Bronchial epithelial cell (primary cell): ENCODE data around the gene TGFBR3L. TPM values are rescaled to one million over a fixed set of nuclear protein-coding genes. Genes with fewer than 3 reads are reported as not detected.
A peak's percentile ranks its signal among the peaks of the same experiment; 100 is the strongest.

Experiments used
- DNase-seq: peaks from one replicate; pipeline ENCODE4 v3.0.0-alpha.2; 2010; ENCODE audit warnings: low read depth
- FAIRE-seq: peaks from 2 replicates; lab custom pipeline; 2011; peaks lifted over from hg19 to GRCh38; lab: Jason Lieb, UNC
- H3K27me3 ChIP-seq: 2 replicates; pipeline ENCODE4 v1.5.1; 2011; ENCODE audit warnings: low read length; ENCODE audit not compliant: control insufficient read depth, insufficient read depth
- H3K36me3 ChIP-seq: 2 replicates; pipeline ENCODE4 v1.5.1; 2011; ENCODE audit warnings: low read length; ENCODE audit not compliant: control insufficient read depth, insufficient read depth
- H3K4me3 ChIP-seq: 2 replicates; pipeline ENCODE4 v1.5.1; 2011; ENCODE audit warnings: mild to moderate bottlenecking, low read depth, low read length, control low read depth
- total RNA-seq: library from RNA; depleted of rRNA; stranded (reverse); fragments of >200 nt; gene quantifications from 2 replicates; pipeline ENCODE4 v1.2.1, GENCODE V29; 2014
- TF ChIP-seq, protein P1 (sequence below): IDR thresholded peaks from 2 replicates; pipeline ENCODE4 v1.5.1; 2011; ENCODE audit warnings: mild to moderate bottlenecking, moderate library complexity, low read length, control low read depth, inconsistent platforms; ENCODE audit not compliant: insufficient read depth, severe bottlenecking

Gene TGFBR3L
- total RNA-seq, 1 donor from 2014 or later, result 1.8 TPM

DNA sequence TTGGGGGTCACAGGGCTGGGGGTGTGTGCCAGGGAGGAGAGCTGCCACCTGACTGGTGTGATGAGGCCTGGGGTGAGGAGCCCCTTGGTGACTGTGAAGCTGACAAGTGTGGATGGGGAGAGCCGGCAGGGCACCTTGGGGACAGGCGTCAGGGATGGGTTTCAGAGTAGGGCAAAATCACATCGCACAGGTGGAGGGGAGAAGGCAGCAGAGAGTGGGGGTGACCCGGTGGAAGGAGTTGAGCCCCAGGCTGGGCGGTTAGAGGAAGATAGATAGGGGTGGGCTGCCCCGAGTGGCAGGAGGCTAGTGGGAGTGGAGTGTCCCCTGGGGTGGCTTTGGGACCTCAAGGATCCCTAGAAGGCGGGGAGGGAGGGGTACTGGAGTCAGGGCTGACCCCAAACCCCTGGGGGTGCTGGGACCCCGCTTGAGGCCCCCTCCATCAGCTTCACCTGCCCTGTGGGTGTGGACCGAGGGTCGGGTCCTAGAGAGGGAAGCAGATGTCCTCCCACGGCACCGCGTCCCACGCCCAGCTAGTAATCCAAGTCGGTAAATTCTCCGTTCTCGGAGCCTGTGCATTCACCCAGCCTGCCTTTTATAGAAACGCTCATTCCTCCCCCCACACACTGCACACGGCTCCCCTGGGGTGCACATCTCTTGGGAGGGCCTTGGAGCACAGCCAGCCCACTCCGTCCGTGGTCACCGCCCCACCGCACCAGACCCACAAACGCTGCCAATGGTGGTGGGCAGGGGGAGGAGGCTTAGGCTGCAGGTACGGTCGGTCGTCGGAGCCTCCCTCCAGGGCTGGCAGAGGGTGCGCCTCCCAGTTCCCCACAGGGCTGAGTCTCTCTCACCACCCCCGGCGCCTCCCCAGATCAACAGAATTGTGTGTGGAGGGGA, 8.9 kb downstream of the TGFBR3L start:
- H3K27me3 ChIP-seq, result no peaks in the 10 kb centered on the region
- DNase-seq, result no peak
- peaks cover 10% of the 10 kb centered on the region for H3K36me3 ChIP-seq
- TF ChIP-seq, protein P1, sequence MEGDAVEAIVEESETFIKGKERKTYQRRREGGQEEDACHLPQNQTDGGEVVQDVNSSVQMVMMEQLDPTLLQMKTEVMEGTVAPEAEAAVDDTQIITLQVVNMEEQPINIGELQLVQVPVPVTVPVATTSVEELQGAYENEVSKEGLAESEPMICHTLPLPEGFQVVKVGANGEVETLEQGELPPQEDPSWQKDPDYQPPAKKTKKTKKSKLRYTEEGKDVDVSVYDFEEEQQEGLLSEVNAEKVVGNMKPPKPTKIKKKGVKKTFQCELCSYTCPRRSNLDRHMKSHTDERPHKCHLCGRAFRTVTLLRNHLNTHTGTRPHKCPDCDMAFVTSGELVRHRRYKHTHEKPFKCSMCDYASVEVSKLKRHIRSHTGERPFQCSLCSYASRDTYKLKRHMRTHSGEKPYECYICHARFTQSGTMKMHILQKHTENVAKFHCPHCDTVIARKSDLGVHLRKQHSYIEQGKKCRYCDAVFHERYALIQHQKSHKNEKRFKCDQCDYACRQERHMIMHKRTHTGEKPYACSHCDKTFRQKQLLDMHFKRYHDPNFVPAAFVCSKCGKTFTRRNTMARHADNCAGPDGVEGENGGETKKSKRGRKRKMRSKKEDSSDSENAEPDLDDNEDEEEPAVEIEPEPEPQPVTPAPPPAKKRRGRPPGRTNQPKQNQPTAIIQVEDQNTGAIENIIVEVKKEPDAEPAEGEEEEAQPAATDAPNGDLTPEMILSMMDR, result no peak
- H3K4me3 ChIP-seq, result no peak overlapping the region
- no peak for FAIRE-seq

- TF ChIP-seq, protein P1, result no peak
- H3K27me3 ChIP-seq, result no peaks in the 10 kb centered on the region
- FAIRE-seq, result no peak
- peaks cover 10% of the 10 kb centered on the region for H3K36me3 ChIP-seq
- H3K4me3 ChIP-seq, result no peak overlapping the region
- DNase-seq, result no peak
These were observed 9.6 kb downstream of the TGFBR3L start for GRCh38 chr19:7924241-7924640.

GRCh38 chr19:7924651-7925170, 10.1 kb downstream of the TGFBR3L start:
- H3K36me3 ChIP-seq, result peaks cover 10% of the 10 kb centered on the region
- DNase-seq (no peak), FAIRE-seq (no peak)
- H3K27me3 ChIP-seq, result no peaks in the 10 kb centered on the region
- TF ChIP-seq, protein P1, result no peak
- H3K4me3 ChIP-seq, result no peak overlapping the region

DNA sequence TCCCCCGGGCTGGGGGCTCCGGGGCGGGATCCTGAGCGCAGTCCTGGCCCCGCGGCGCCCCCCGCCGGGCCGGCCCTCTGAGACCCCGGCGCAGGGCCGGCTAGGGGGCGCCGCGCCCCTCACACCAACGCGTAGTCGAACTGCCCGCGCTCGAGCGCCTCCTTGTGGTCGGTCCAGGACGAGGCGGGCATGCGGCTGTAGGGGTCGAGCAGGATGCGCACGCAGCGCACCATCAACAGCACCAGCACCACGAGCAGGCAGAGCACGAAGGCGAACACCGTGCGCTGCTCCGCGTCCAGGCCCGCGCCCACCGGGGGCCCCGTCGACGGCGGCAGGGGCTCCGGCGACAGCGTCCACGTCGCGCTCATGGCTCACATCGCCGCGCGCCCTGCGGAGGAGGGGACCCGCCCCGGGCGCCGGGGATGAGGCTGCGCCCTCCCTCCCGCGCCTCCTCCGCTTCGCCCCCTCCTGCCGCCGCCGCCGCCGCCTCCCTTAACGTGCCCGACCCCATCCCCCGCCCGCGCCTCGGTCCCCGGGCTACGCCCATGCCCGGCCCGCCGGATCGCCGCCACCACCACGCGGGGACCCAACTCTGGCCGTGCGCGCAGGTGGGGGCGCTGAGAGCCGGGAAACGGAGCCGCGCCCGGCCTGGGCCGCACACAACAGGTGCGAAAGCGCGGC, 10.7 kb downstream of the TGFBR3L start:
- Histone ChIP-seq H3K27me3 (no peaks in the 10 kb centered on the region), H3K4me3 (peak overlapping the region; percentile 33), H3K36me3 (peaks cover 10% of the 10 kb centered on the region)
- TF ChIP-seq, protein P1, result peak; percentile 87
- DNase-seq (peak; percentile 35), FAIRE-seq (no peak)

- FAIRE-seq, result no peak
- TF ChIP-seq, protein P1, result no peak
- peak within 1 kb of the TSS; percentile 33 for H3K4me3 ChIP-seq
- no peaks in the 10 kb centered on the region for H3K27me3 ChIP-seq
- DNase-seq, result no peak
- H3K36me3 ChIP-seq, result peaks cover 13% of the 10 kb centered on the region
These were observed 11.5 kb downstream of the TGFBR3L start, which contains the start of gene CTXN1 for GRCh38 chr19:7926021-7926726. TSS of gene CTXN1 (minus strand) at chr19:7926135. CDS start at chr19:7925538, 597 bp downstream.
